BE2C (cell line): ENCODE data around the gene ASTN2.

Experiments
- DNase-seq: peaks from one replicate; pipeline ENCODE4 v3.0.0-alpha.2; 2020
- H3K27me3 ChIP-seq: fragments of 250-450 bp; sonication (Bioruptor Pico); 2 replicates; pipeline ENCODE4 v1.5.1; 2020; ENCODE audit warnings: mild to moderate bottlenecking
- H3K36me3 ChIP-seq: fragments of 250-450 bp; sonication (Bioruptor Pico); 2 replicates; pipeline ENCODE4 v1.5.1; 2020; ENCODE audit warnings: mild to moderate bottlenecking
- H3K4me1 ChIP-seq: fragments of 250-450 bp; sonication (Bioruptor Pico); 2 replicates; pipeline ENCODE4 v1.5.1; 2020
- H3K4me3 ChIP-seq: 2 replicates; pipeline ENCODE4 v1.5.1; 2011; ENCODE audit warnings: low read depth, low read length
- H3K9me3 ChIP-seq: fragments of 250-450 bp; sonication (Bioruptor Pico); 2 replicates; pipeline ENCODE4 v1.5.1; 2020
- CTCF ChIP-seq: IDR thresholded peaks from 2 replicates; pipeline ENCODE4 v1.5.1; 2012; ENCODE audit warnings: mild to moderate bottlenecking, low read depth, low read length

The ASTN2 gene

GRCh38 chr9:116453785-116454184 is 961.1 kb downstream of the ASTN2 start:
- no peak for DNase-seq
- Histone ChIP-seq H3K4me1 (no peaks in the 10 kb centered on the region), H3K9me3 (no peaks in the 10 kb centered on the region), H3K4me3 (no peak overlapping the region), H3K36me3 (no peaks in the 10 kb centered on the region), H3K27me3 (no peaks in the 10 kb centered on the region)
- TF ChIP-seq CTCF = no peak

- no peak for TF ChIP-seq CTCF
These were observed 962.2 kb downstream of the ASTN2 start for GRCh38 chr9:116452634-116453033.

GRCh38 chr9:116452227-116452626 is 962.6 kb downstream of the ASTN2 start:
- Histone ChIP-seq H3K4me1 (no peaks in the 10 kb centered on the region), H3K27me3 (no peaks in the 10 kb centered on the region), H3K4me3 (no peak overlapping the region), H3K9me3 (no peaks in the 10 kb centered on the region), H3K36me3 (no peaks in the 10 kb centered on the region)
- no peak for TF ChIP-seq CTCF
- DNase-seq = no peak

More at GRCh38 chr9:116452634-116453033, 962.2 kb downstream of the ASTN2 start:
- DNase-seq = no peak
- no peaks in the 10 kb centered on the region for H3K9me3 ChIP-seq
- H3K4me3 ChIP-seq = no peak overlapping the region
- no peaks in the 10 kb centered on the region for H3K4me1 ChIP-seq
- no peaks in the 10 kb centered on the region for H3K27me3 ChIP-seq
- no peaks in the 10 kb centered on the region for H3K36me3 ChIP-seq

GRCh38 chr9:116451500-116452115 is 963.2 kb downstream of the ASTN2 start:
- no peak for TF ChIP-seq CTCF
- no peak for DNase-seq
- no peaks in the 10 kb centered on the region for H3K9me3 ChIP-seq

GRCh38 chr9:116450378-116451139 is 964.3 kb downstream of the ASTN2 start:
- DNase-seq = no peak
- no peaks in the 10 kb centered on the region for H3K4me1 ChIP-seq
- no peak overlapping the region for H3K4me3 ChIP-seq
- H3K36me3 ChIP-seq = peaks cover 2% of the 10 kb centered on the region; the same call in 1 of the 2 replicates
- no peaks in the 10 kb centered on the region for H3K27me3 ChIP-seq
- no peaks in the 10 kb centered on the region for H3K9me3 ChIP-seq
- TF ChIP-seq CTCF = no peak

More at GRCh38 chr9:116451500-116452115, 963.2 kb downstream of the ASTN2 start:
- no peaks in the 10 kb centered on the region for H3K36me3 ChIP-seq
- H3K4me3 ChIP-seq = no peak overlapping the region
- no peaks in the 10 kb centered on the region for H3K27me3 ChIP-seq
- H3K4me1 ChIP-seq = no peaks in the 10 kb centered on the region

- no peaks in the 10 kb centered on the region for H3K27me3 ChIP-seq
- DNase-seq = no peak
- no peak for TF ChIP-seq CTCF
- H3K4me3 ChIP-seq = no peak overlapping the region
- H3K9me3 ChIP-seq = no peaks in the 10 kb centered on the region
- peaks cover 7% of the 10 kb centered on the region; the same call in 1 of the 2 replicates for H3K36me3 ChIP-seq
- no peaks in the 10 kb centered on the region for H3K4me1 ChIP-seq
These were observed 964.9 kb downstream of the ASTN2 start for GRCh38 chr9:116449949-116450348.
